Stimulated activated naive CD8-positive, alpha-beta T cell treated with anti-CD3 and anti-CD28 coated beads, Interleukin-15, Interleukin-2, amounts not matched to agents 100 ng/mL and 50 ng/mL, for 24 hours (primary cell): ENCODE data around the gene ZNF688.
A peak's percentile ranks its signal among the peaks of the same experiment; 100 is the strongest.

Source experiments
- H3K27ac Mint-ChIP-seq: one replicate; pipeline ENCODE4 v1.8.0; 2021; ENCODE audit warnings: mild to moderate bottlenecking, mixed read lengths
- H3K27me3 Mint-ChIP-seq: one replicate; pipeline ENCODE4 v1.8.0; 2021; ENCODE audit warnings: mixed read lengths
- H3K36me3 Mint-ChIP-seq: one replicate; pipeline ENCODE4 v1.8.0; 2021; ENCODE audit warnings: low read depth, mixed read lengths
- H3K4me1 Mint-ChIP-seq: one replicate; pipeline ENCODE4 v1.8.0; 2021; ENCODE audit warnings: low read depth, mixed read lengths
- H3K4me3 Mint-ChIP-seq: one replicate; pipeline ENCODE4 v1.8.0; 2021; ENCODE audit warnings: mild to moderate bottlenecking, mixed read lengths
- H3K9me3 Mint-ChIP-seq: one replicate; pipeline ENCODE4 v1.8.0; 2021; ENCODE audit warnings: mixed read lengths

The ZNF688 gene

GRCh38 chr16:30567991-30568638, 3.4 kb downstream of the ZNF688 start:
- Mint-ChIP-seq H3K4me1 (peaks cover 54% of the 10 kb centered on the region), H3K4me3 (peak overlapping the region; percentile 74), H3K27me3 (no peaks in the 10 kb centered on the region), H3K9me3 (no peaks in the 10 kb centered on the region), H3K27ac (peak overlapping the region; percentile 91), H3K36me3 (no peaks in the 10 kb centered on the region)

- Mint-ChIP-seq H3K4me1 (peaks cover 48% of the 10 kb centered on the region), H3K27me3 (no peaks in the 10 kb centered on the region), H3K9me3 (no peaks in the 10 kb centered on the region), H3K4me3 (peak overlapping the region; percentile 74), H3K27ac (peak overlapping the region; percentile 91), H3K36me3 (no peaks in the 10 kb centered on the region)
These were observed 4.1 kb downstream of the ZNF688 start for GRCh38 chr16:30567160-30567990.

GRCh38 chr16:30566531-30566930, 5.0 kb downstream of the ZNF688 start:
- H3K27me3 Mint-ChIP-seq, result no peaks in the 10 kb centered on the region
- peak overlapping the region; percentile 89 for H3K27ac Mint-ChIP-seq
- H3K36me3 Mint-ChIP-seq, result no peaks in the 10 kb centered on the region
- peaks cover 43% of the 10 kb centered on the region for H3K4me1 Mint-ChIP-seq
- no peak overlapping the region for H3K4me3 Mint-ChIP-seq
- H3K9me3 Mint-ChIP-seq, result no peaks in the 10 kb centered on the region

- Mint-ChIP-seq H3K9me3 (no peaks in the 10 kb centered on the region), H3K4me1 (peaks cover 46% of the 10 kb centered on the region), H3K27me3 (no peaks in the 10 kb centered on the region), H3K27ac (no peak overlapping the region), H3K4me3 (no peak overlapping the region), H3K36me3 (no peaks in the 10 kb centered on the region)
These were observed 5.5 kb downstream of the ZNF688 start for GRCh38 chr16:30565984-30566383.

- no peaks in the 10 kb centered on the region for H3K36me3 Mint-ChIP-seq
- peaks cover 45% of the 10 kb centered on the region for H3K4me1 Mint-ChIP-seq
- H3K4me3 Mint-ChIP-seq, result no peak overlapping the region
- no peak overlapping the region for H3K27ac Mint-ChIP-seq
- no peaks in the 10 kb centered on the region for H3K9me3 Mint-ChIP-seq
- H3K27me3 Mint-ChIP-seq, result no peaks in the 10 kb centered on the region
These were observed 6.0 kb downstream of the ZNF688 start for GRCh38 chr16:30565526-30565925.

- Mint-ChIP-seq H3K9me3 (no peaks in the 10 kb centered on the region), H3K27me3 (no peaks in the 10 kb centered on the region), H3K4me1 (peaks cover 32% of the 10 kb centered on the region), H3K36me3 (no peaks in the 10 kb centered on the region), H3K27ac (peak overlapping the region; percentile 76), H3K4me3 (peak overlapping the region; percentile 79)
These were observed 9.5 kb downstream of the ZNF688 start for GRCh38 chr16:30562021-30562420.

- no peaks in the 10 kb centered on the region for H3K9me3 Mint-ChIP-seq
- H3K4me1 Mint-ChIP-seq, result peaks cover 29% of the 10 kb centered on the region
- H3K27me3 Mint-ChIP-seq, result no peaks in the 10 kb centered on the region
- H3K36me3 Mint-ChIP-seq, result peaks cover 2% of the 10 kb centered on the region
- H3K4me3 Mint-ChIP-seq, result peak overlapping the region; percentile 79
- H3K27ac Mint-ChIP-seq, result peak overlapping the region; percentile 76
These were observed 10.3 kb downstream of the ZNF688 start for GRCh38 chr16:30561089-30561816.

- Mint-ChIP-seq H3K4me3 (no peak overlapping the region), H3K4me1 (peaks cover 33% of the 10 kb centered on the region), H3K27me3 (no peaks in the 10 kb centered on the region), H3K27ac (no peak overlapping the region), H3K36me3 (peaks cover 12% of the 10 kb centered on the region), H3K9me3 (no peaks in the 10 kb centered on the region)
These were observed 11.8 kb downstream of the ZNF688 start for GRCh38 chr16:30559690-30560089.

- Mint-ChIP-seq H3K9me3 (no peaks in the 10 kb centered on the region), H3K36me3 (peaks cover 19% of the 10 kb centered on the region), H3K27ac (peak overlapping the region; percentile 91), H3K4me3 (peak overlapping the region; percentile 90), H3K4me1 (peaks cover 39% of the 10 kb centered on the region), H3K27me3 (no peaks in the 10 kb centered on the region)
These were observed 12.6 kb downstream of the ZNF688 start for GRCh38 chr16:30558789-30559377.

GRCh38 chr16:30557957-30558788, 13.3 kb downstream of the ZNF688 start, which contains the start of gene ZNF764:
Gene ZNF764, minus strand, starts transcription at chr16:30558374. Its CDS starts 192 bp downstream, at chr16:30558182.
- Mint-ChIP-seq H3K4me1 (peaks cover 47% of the 10 kb centered on the region), H3K4me3 (peak within 1 kb of the TSS; percentile 90), H3K36me3 (peaks cover 27% of the 10 kb centered on the region), H3K9me3 (no peaks in the 10 kb centered on the region), H3K27me3 (no peaks in the 10 kb centered on the region), H3K27ac (peak within 1 kb of the TSS; percentile 91)

GRCh38 chr16:30557707-30557956, 13.9 kb downstream of the ZNF688 start:
- H3K9me3 Mint-ChIP-seq, result no peaks in the 10 kb centered on the region

GRCh38 chr16:30556125-30556473, 15.4 kb downstream of the ZNF688 start:
- Mint-ChIP-seq H3K36me3 (peaks cover 31% of the 10 kb centered on the region), H3K27me3 (no peaks in the 10 kb centered on the region), H3K27ac (peak overlapping the region; percentile 9), H3K4me1 (peaks cover 61% of the 10 kb centered on the region), H3K4me3 (peak overlapping the region; percentile 51), H3K9me3 (no peaks in the 10 kb centered on the region)

More at GRCh38 chr16:30557707-30557956, 13.9 kb downstream of the ZNF688 start:
- Mint-ChIP-seq H3K4me1 (peaks cover 52% of the 10 kb centered on the region), H3K4me3 (peak overlapping the region; percentile 90), H3K36me3 (peaks cover 28% of the 10 kb centered on the region), H3K27ac (peak overlapping the region; percentile 91), H3K27me3 (no peaks in the 10 kb centered on the region)

- Mint-ChIP-seq H3K4me3 (no peak overlapping the region), H3K27ac (peak overlapping the region; percentile 9), H3K9me3 (no peaks in the 10 kb centered on the region), H3K36me3 (peaks cover 31% of the 10 kb centered on the region), H3K4me1 (peaks cover 62% of the 10 kb centered on the region), H3K27me3 (no peaks in the 10 kb centered on the region)
These were observed 16.0 kb downstream of the ZNF688 start for GRCh38 chr16:30555315-30556124.
